Retina (tissue), 1 donor: ENCODE results near the gene CMA1.
"Not testable (repeated sequence)": the region's sequence is repeated elsewhere in the genome, so short reads cannot be mapped to it uniquely, and the experiment has no call there.

Experiments used
- DNase-seq: peaks from one replicate; pipeline ENCODE4 v3.0.0-alpha.2; 2016

CMA1 gene, protein sequence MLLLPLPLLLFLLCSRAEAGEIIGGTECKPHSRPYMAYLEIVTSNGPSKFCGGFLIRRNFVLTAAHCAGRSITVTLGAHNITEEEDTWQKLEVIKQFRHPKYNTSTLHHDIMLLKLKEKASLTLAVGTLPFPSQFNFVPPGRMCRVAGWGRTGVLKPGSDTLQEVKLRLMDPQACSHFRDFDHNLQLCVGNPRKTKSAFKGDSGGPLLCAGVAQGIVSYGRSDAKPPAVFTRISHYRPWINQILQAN

GRCh38 chr14:24508155-24508840 lies at the start of gene CMA1:
Gene CMA1, minus strand, starts transcription at chr14:24508265. Its CDS starts 30 bp downstream, at chr14:24508235.
- no peak for DNase-seq

GRCh38 chr14:24556756-24557155 lies 48.7 kb upstream of the CMA1 start:
- no peak for DNase-seq

DNA sequence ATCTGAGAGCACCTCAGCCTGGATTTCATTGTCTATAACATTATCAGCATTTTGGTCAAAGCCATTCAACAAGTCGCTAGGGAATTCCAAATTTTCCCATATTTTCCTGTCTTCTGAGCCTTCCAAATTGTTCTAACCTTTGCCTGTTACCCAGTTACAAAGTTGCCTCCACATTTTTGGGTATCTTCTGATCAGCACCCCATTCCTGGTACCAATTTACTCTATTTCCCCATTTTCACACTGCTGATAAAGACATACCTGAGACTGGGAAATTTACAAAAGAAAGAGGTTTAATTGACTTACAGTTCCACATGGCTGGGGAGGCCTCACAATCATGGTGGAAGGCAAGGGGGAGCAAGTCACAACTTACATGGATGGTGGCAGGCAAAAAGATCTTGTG lies 41.0 kb upstream of the CMA1 start:
- DNase-seq, result not testable (repeated sequence)

DNA sequence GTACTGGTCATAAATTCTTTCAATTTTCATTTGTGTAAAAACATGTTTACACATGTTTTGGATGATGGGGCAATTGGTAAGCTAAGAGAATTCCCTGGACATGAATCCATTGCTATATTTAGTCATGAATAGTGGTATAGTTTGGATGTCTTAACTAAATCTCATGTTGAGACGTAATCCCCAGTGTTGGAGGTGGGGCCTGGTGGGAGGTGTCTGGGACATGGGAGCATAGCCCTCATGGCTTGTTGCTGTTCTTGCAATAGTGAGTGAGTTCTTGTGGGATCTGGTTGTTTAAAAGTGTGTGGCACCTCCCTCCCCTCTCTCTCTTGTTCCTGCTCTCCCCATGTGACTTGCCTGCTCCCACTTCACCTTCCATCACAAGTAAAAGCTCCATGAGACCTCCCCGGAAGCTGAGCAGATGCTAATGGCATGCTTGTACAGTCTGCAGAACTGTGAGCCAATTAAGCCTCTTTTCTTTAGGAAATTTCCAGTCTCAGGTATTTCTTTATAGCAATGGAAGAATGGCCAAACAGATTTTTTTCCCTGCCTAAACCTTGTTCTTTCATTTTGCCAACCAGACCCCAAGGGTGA lies 34.4 kb upstream of the CMA1 start:
- DNase-seq, result no peak

DNA sequence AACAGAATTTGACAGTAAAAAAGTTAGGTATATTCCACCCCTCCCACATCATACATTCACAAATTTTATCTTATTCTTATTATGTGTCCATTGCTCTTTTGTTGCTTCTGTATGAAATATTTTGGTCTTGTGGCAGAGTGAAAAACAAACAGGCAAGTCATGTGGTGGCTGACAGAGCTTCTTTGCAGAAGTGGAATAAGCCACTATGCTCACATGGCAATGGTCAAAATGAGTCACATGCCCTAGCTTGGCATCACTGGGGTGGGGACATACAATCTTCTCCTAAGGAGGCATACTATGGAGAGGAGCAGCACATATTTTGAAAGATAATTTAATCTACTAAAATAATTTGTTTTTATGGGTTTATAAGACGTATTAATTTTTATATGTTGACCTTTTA lies 27.7 kb upstream of the CMA1 start:
- no peak for DNase-seq

DNA sequence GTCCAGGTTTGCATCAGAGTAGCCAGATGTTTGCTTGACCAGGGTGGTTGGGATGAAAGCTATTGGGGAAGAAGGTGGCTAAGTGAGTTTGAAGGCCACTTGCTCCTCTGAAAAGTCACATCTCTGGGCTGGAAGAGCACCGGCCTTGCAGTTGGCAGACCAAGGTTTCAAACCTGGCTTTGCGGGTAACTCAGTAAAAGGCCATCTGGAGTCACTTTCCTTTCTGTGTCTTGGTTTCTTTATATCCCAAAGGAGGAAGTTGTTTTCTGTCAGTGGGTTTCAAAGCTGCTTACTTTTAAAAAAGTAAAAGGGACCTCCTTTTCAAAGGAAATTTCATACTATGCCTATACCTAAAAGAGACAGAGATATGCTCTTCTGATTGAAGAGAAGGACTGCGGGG lies 26.2 kb upstream of the CMA1 start:
- DNase-seq, result no peak

DNA sequence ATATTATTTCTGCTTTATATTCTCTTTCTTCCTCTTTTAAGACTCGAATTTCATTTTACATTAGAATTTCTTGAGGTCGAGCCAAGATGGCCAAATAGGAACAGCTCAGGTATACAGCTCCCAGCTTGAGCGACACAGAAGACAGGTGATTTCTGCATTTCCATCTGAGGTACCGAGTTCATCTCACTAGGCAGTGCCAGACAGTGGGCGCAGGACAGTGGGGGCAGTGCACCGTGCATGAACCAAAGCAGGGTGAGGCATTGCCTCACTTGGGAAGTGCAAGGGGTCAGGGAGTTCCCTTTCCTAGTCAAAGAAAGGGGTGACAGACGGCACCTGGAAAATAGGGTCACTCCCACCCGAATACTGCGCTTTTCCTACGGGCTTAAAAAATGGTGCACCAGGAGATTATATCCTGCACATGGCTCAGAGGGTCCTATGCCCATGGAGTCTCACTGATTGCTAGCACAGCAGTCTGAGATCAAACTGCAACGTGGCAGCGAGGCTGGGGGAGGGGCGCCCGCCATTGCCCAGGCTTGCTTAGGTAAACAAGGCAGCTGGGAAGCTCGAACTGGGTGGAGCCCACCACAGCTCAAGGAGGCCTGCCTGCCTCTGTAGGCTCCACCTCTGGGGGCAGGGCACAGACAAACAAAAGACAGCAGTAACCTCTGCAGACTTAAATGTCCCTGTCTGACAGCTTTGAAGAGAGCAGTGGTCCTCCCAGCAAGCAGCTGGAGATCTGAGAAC lies 18.0 kb upstream of the CMA1 start:
- DNase-seq, result not testable (repeated sequence)

- no peak for DNase-seq
Measured at GRCh38 chr14:24518851-24519250, 10.8 kb upstream of the CMA1 start.

DNA sequence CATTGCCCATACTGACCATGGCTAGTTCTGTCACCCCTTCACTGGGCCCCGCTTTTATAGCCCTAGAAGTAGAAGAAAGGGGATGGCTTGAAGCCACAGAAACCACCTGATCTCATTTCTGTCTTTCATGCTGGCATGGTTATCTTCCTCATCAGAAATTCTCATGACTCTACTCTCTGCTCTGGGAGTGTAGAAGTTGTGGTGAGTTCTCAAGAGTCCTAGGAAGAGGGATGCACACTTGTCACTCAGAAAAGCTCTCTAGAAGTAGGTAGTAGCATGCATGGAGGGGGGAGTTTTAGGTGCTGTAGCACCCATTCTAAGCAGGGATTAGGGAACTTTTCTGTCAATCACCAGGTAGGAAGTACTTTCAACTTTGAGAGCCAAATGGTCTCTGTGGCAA lies 6.1 kb upstream of the CMA1 start:
- DNase-seq, result no peak

DNA sequence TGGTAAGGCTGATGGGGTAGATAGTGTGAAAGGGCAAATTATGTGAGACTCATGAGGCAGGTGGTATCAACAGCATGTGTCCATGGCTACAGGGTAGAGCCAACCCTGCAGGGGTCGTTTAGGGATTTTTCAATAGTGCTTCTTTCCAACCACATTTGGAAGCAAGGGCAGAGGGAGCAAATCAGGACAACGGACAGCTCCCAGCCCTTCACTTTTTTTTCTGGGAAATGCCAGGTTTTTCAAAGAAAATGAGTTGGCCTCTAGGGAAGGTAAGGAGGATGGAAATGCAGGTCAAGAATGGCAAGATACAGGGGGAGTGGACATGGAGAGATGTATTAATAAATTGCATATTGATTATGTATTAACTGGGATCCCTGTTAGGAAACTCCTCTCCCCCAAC lies 4.9 kb upstream of the CMA1 start:
- DNase-seq, result no peak

DNA sequence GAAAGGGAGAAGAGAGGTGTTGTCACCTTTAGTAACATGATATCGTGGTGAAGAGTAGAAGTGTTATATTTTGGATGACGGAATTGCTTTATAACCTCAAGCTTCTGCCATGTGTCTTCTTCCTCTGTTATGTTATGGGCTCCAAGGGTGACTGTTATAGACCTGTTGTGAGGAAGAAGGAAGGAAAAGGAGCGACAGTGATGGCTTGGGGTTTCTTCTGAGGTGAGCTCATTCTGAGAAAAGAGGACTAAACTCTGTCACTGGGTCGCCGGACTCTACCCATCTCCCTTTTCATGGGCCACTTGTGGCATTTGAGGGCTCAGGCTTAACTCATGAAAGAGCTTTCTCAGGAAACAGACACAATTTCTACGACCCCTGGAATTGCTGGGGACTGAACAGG lies 1.6 kb downstream of the CMA1 start:
- no peak for DNase-seq

DNA sequence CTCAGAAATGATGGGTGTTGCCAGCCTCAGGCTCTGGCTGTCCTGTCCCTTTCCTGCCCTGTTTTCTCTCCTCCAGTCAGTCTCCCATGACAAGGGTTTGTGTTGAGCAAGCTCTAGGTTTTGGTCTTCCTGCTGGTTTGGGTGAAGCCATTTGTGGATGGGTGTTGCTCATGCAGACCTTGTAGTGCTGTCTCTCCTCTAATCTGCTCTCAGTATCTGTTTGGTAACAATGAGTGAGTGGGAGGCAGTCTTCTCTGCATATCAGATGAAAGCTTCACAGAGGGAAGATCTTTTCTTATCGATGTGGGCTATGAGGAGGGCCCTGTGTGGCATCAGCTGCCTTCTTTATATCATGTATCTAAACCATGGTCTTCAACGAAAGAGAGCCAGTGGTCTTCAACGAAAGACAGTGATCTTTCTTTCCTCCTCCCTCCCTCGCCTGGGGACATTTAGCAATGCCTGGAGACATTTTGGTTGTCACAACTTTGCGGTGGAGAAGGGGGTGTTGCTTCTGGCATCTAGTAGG lies 3.6 kb downstream of the CMA1 start:
- DNase-seq, result no peak

- not testable (repeated sequence) for DNase-seq
Measured at GRCh38 chr14:24491586-24492408, 16.3 kb downstream of the CMA1 start.

GRCh38 chr14:24483604-24484252 lies 24.3 kb downstream of the CMA1 start:
- no peak for DNase-seq

GRCh38 chr14:24482699-24483303 lies 25.3 kb downstream of the CMA1 start:
- not testable (repeated sequence) for DNase-seq

GRCh38 chr14:24481622-24482324 lies 26.3 kb downstream of the CMA1 start:
- DNase-seq, result peak; percentile 54

DNA sequence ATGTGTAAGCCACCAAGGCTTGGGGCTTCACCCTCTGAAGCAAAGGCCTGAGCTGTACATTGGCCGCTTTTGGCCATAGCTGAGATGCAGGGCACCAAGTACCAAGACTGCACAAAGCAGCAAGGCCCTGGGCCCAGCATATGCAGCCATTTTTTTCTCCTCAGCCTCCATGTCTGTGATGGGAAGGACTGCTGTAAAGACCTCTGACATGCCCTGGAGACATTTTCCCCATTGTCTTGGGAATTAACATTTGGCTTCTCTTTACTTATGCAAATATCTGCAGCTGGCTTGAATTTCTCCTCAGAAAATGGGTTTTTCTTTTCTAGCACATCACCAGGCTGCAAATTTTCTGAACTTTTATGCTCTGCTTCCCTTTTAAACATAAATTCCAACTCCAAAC lies 28.1 kb downstream of the CMA1 start:
- DNase-seq, result not testable (repeated sequence)

GRCh38 chr14:24475261-24475660 lies 32.8 kb downstream of the CMA1 start:
- DNase-seq, result no peak

GRCh38 chr14:24473211-24473610 lies 34.9 kb downstream of the CMA1 start:
- DNase-seq, result no peak

GRCh38 chr14:24470450-24470849 lies 37.6 kb downstream of the CMA1 start:
- DNase-seq, result not testable (repeated sequence)

DNA sequence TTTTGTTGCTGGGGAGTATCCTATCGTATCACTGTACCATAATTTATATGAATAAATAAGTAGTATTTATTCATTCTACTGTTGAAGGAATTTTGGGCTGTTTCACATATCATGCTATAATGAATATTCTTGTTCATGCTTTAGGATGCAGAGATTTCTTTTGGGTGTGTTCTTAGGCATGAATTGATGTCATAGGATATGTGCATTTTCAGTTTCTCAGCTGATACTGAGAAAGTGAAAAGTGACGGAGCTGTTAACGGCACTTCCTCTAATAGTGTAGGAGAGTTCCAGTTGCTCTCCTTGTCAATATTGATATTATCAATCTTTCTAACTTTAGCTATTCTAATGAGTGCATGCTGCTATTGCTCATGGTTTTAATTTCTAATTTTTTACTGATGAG lies 42.3 kb downstream of the CMA1 start:
- DNase-seq, result no peak
